ENCODE data around the gene MICAL3. TPM values are rescaled to one million over a fixed set of nuclear protein-coding genes. Genes with fewer than 3 reads are reported as not detected.

Gene MICAL3
- total and polyA plus RNA-seq, 2 experiments from 2014 or later: 6.1 to 25.1 TPM

DNA sequence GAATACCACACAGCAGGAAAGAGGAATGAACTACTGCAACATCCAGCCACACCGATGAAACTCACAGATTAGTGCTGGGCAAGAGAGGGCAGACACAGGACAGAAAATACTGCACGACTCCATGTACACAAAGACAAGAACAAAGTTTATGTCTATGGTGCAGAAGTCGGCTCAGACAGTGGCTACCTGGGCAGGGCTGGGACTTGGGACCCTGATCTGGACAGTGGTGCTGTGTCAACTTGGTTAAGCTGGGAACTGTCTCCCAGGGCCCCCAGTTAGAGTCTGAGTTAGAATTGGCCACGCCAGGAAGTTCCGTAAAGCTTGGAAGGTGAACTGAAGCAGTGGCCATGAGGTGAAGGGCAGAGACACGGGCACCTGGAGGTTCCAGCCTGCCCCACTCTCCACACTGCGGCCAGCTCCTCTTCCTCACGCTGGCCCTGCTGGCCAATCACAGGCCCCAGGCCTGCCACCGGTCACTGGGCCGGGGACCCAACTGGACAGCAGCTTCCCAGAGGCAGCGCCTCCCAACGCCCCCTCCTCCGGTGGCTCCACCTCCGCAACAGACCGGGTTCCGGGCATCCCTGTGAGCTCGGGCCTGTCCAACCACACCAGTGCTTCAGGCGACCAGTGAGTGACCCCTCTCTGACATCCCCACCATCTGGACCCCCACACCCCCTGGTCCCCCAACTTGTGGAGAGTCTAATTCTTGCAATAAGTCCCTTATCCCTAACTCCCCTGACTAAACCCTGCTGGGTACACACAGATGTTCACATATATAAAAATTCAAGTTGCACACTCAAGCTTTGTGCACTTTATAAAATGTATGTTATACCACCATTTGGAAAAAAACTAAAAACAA, 93.7 kb downstream of the MICAL3 start:
- in situ Hi-C loops (cut with MboI): no loop called here
- no peak overlapping the region for H3K9ac ChIP-seq

DNA sequence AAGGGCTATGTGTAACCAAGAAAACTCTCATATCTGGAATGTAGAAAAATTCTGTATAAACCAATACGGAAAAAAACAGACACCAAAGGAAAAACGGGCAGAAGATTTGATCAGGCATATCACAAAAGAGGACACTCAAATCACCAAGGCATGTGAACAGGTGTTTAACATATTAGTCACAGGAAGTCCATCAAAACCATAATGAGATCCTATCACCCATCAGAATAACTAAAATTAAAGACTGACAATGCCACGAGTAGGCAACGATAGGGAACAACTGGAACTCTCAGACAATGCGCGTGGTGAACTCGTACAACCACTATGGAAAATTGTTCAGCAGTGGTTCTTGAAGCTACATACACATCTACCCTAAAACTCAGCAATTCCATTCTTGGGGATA, 94.5 kb downstream of the MICAL3 start:
- H3K4me3 ChIP-seq: no peak overlapping the region
- H3K9me2 ChIP-seq (ENCODE audit: insufficient read depth): no peaks in the 10 kb centered on the region
- peaks cover 8% of the 10 kb centered on the region for H3K4me1 ChIP-seq (ENCODE audit: insufficient read depth)
- no peaks in the 10 kb centered on the region for H3K36me3 ChIP-seq (ENCODE audit: low read depth)
- in situ Hi-C loops (cut with MboI): no loop called here
- H3K27ac ChIP-seq: no peak overlapping the region
- TF ChIP-seq EZH2phosphoT487 (IDR thresholded peaks at IDR 0.05; ENCODE audit: insufficient read depth, low read depth): no peak
- no peak for TF ChIP-seq EZH2 (IDR thresholded peaks at IDR 0.05; ENCODE audit: insufficient read depth, poor library complexity, severe bottlenecking)
- no peak for DNase-seq
- 87 to 90% methylated on average over 7 of the region's 7 CpGs for WGBS, 2 experiments (ENCODE audit: low coverage in 1 of 2, low lambda C conversion rate in 2 of 2, missing lambda C conversion rate in 2 of 2)
- H3K79me2 ChIP-seq (ENCODE audit: insufficient read depth): peaks cover 100% of the 10 kb centered on the region
- H4K20me1 ChIP-seq (ENCODE audit: insufficient read depth): peaks cover 15% of the 10 kb centered on the region
- no peak overlapping the region for H3K4me2 ChIP-seq (ENCODE audit: unreplicated experiment)
- H3F3A ChIP-seq (ENCODE audit: insufficient read depth): no peaks in the 10 kb centered on the region
- H3K9ac ChIP-seq: no peak overlapping the region
- no peaks in the 10 kb centered on the region for H3K9me3 ChIP-seq (ENCODE audit: low read depth)
- H3K27me3 ChIP-seq (replicated peaks; ENCODE audit: insufficient read depth): no peaks in the 10 kb centered on the region
- no peak overlapping the region for H2AFZ ChIP-seq

More for the DNA sequence above, 93.7 kb downstream of the MICAL3 start:
- Histone ChIP-seq H3K9me2 (ENCODE audit: insufficient read depth) (no peaks in the 10 kb centered on the region), H3K27ac (no peak overlapping the region), H3K4me3 (no peak overlapping the region), H3K79me2 (ENCODE audit: insufficient read depth) (peaks cover 100% of the 10 kb centered on the region), H3K9me3 (ENCODE audit: low read depth) (no peaks in the 10 kb centered on the region), H3K27me3 (replicated peaks; ENCODE audit: insufficient read depth) (no peaks in the 10 kb centered on the region), H3K4me2 (ENCODE audit: unreplicated experiment) (peak overlapping the region; percentile 49), H2AFZ (no peak overlapping the region), H3K4me1 (ENCODE audit: insufficient read depth) (peaks cover 8% of the 10 kb centered on the region), H3K36me3 (ENCODE audit: low read depth) (no peaks in the 10 kb centered on the region), H4K20me1 (ENCODE audit: insufficient read depth) (peaks cover 15% of the 10 kb centered on the region), H3F3A (ENCODE audit: insufficient read depth) (no peaks in the 10 kb centered on the region)
- WGBS, 2 experiments (ENCODE audit: low coverage in 1 of 2, low lambda C conversion rate in 2 of 2, missing lambda C conversion rate in 2 of 2): 95 to 97% methylated on average over 17 to 18 of the region's 18 CpGs
- TF ChIP-seq EZH2 (IDR thresholded peaks at IDR 0.05; ENCODE audit: insufficient read depth, poor library complexity, severe bottlenecking): no peak
- no peak for TF ChIP-seq EZH2phosphoT487 (IDR thresholded peaks at IDR 0.05; ENCODE audit: insufficient read depth, low read depth)
- no peak for DNase-seq

DNA sequence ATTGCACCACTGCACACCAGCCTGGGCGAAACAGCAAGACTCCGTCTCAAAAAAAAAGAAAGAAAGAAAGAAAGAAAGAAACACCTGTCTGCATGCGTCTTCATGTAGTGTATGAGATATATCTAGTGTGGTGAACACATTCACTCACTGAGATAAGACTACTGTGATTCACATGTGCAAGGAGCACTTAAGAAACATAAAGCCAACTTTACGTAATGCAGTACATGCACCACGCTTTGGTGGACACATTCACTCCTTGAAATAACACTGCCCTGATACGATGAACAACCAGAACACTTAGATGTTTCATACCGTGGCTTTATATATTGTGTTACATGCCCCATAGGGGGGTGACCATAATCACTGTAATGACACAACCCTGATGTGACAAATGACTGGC, 96.0 kb downstream of the MICAL3 start:
- H3K9me2 ChIP-seq (ENCODE audit: insufficient read depth): no peaks in the 10 kb centered on the region
- no peak for DNase-seq
- no peaks in the 10 kb centered on the region for H3K27me3 ChIP-seq (replicated peaks; ENCODE audit: insufficient read depth)
- no peak overlapping the region for H3K4me2 ChIP-seq (ENCODE audit: unreplicated experiment)
- TF ChIP-seq EZH2 (IDR thresholded peaks at IDR 0.05; ENCODE audit: insufficient read depth, poor library complexity, severe bottlenecking): no peak
- TF ChIP-seq EZH2phosphoT487 (IDR thresholded peaks at IDR 0.05; ENCODE audit: insufficient read depth, low read depth): no peak
- H3K4me3 ChIP-seq: no peak overlapping the region
- H3K4me1 ChIP-seq (ENCODE audit: insufficient read depth): peaks cover 12% of the 10 kb centered on the region
- H3F3A ChIP-seq (ENCODE audit: insufficient read depth): 0 out of 2 replicates have a peak, but pooled peaks cover 3% of the 10 kb centered on the region
- H4K20me1 ChIP-seq (ENCODE audit: insufficient read depth): peaks cover 19% of the 10 kb centered on the region
- H3K79me2 ChIP-seq (ENCODE audit: insufficient read depth): peaks cover 100% of the 10 kb centered on the region
- no peak overlapping the region for H3K27ac ChIP-seq
- H3K9me3 ChIP-seq (ENCODE audit: low read depth): no peaks in the 10 kb centered on the region
- WGBS, 2 experiments (ENCODE audit: low coverage in 1 of 2, low lambda C conversion rate in 2 of 2, missing lambda C conversion rate in 2 of 2): 96 to 98% methylated on average over 5 to 7 of the region's 7 CpGs
- in situ Hi-C loops (cut with MboI): no loop called here
- no peaks in the 10 kb centered on the region for H3K36me3 ChIP-seq (ENCODE audit: low read depth)
- no peak overlapping the region for H3K9ac ChIP-seq
- no peak overlapping the region for H2AFZ ChIP-seq

DNA sequence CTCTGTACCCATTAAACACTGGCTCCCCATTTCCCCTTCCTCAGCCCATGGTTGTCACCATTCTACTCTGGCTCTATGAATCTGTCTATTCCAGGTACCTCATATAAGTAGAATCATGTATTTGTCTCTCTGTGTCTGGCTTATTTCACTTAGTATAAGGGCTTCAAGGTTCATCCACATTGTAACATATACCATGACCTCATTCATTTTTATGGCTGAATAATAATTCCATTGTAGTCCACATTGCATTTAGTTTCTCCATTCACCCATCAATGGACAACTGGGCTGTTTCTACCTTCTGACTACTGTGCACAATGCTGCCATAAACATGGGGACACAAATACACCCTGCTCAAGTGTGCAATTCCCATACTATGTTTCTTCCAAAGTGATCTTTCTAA, 97.3 kb downstream of the MICAL3 start:
- Histone ChIP-seq H3K4me3 (no peak overlapping the region), H3K9ac (no peak overlapping the region), H3K9me3 (ENCODE audit: low read depth) (no peaks in the 10 kb centered on the region), H3K36me3 (ENCODE audit: low read depth) (no peaks in the 10 kb centered on the region), H3F3A (ENCODE audit: insufficient read depth) (peaks cover 16% of the 10 kb centered on the region; the same call in 1 of the 2 replicates), H2AFZ (no peak overlapping the region), H3K9me2 (ENCODE audit: insufficient read depth) (no peaks in the 10 kb centered on the region), H3K4me2 (ENCODE audit: unreplicated experiment) (no peak overlapping the region), H3K27me3 (replicated peaks; ENCODE audit: insufficient read depth) (no peaks in the 10 kb centered on the region), H3K27ac (no peak overlapping the region), H3K79me2 (ENCODE audit: insufficient read depth) (peaks cover 100% of the 10 kb centered on the region), H3K4me1 (ENCODE audit: insufficient read depth) (peaks cover 25% of the 10 kb centered on the region), H4K20me1 (ENCODE audit: insufficient read depth) (peaks cover 20% of the 10 kb centered on the region)
- in situ Hi-C loops (cut with MboI): no loop called here
- DNase-seq: no peak
- TF ChIP-seq EZH2phosphoT487 (IDR thresholded peaks at IDR 0.05; ENCODE audit: insufficient read depth, low read depth) (no peak), EZH2 (IDR thresholded peaks at IDR 0.05; ENCODE audit: insufficient read depth, poor library complexity, severe bottlenecking) (no peak)

Data from GM23248 (cell line).